Mesenchymal stem cell (in vitro differentiated cells and primary cell): Measurements from ENCODE around the gene TBL1X.

ENCODE experiments used
- DNase-seq: peaks from one replicate; pipeline ENCODE4 v3.0.0-alpha.2; 2013
- H2AFZ ChIP-seq: one replicate; pipeline ENCODE4 v1.6.1; 2013; ENCODE audit warnings: low read depth, mild to moderate bottlenecking, control low read depth, inconsistent platforms, low read length, moderate library complexity
- H2AK5ac ChIP-seq: 2 replicates; pipeline ENCODE4 v1.6.1; 2013; ENCODE audit warnings: low read length, moderate library complexity, mild to moderate bottlenecking, inconsistent platforms; ENCODE audit not compliant: severe bottlenecking
- H2BK120ac ChIP-seq: one replicate; pipeline ENCODE4 v1.6.1; 2013; ENCODE audit warnings: low read depth, mild to moderate bottlenecking, inconsistent platforms, low read length, moderate library complexity
- H2BK12ac ChIP-seq, 2 experiments: one replicate each; pipeline ENCODE4 v1.6.1; 2013; ENCODE audit warnings: inconsistent platforms in 2 of 2, low read length in 2 of 2, mild to moderate bottlenecking in 2 of 2, moderate library complexity in 2 of 2, control low read depth in 1 of 2
- H2BK15ac ChIP-seq: one replicate; pipeline ENCODE4 v1.6.1; 2013; ENCODE audit warnings: mild to moderate bottlenecking, low read depth, inconsistent platforms; ENCODE audit not compliant: poor library complexity, severe bottlenecking
- H2BK5ac ChIP-seq: 2 replicates; pipeline ENCODE4 v1.6.1; 2013; ENCODE audit warnings: low read depth, mild to moderate bottlenecking, low read length, control low read depth, inconsistent platforms; ENCODE audit not compliant: poor library complexity, severe bottlenecking
- H3K14ac ChIP-seq, 2 experiments: one replicate each; pipeline ENCODE4 v1.6.1; 2013; ENCODE audit warnings: inconsistent platforms in 2 of 2, low read length in 2 of 2, control low read depth in 1 of 2, mild to moderate bottlenecking in 1 of 2, moderate library complexity in 1 of 2
- H3K18ac ChIP-seq, 2 experiments: one replicate each; pipeline ENCODE4 v1.6.1; 2013; ENCODE audit warnings: inconsistent platforms in 2 of 2, low read length in 2 of 2, control low read depth in 1 of 2, low read depth in 1 of 2, mild to moderate bottlenecking in 1 of 2
- H3K23ac ChIP-seq, 2 experiments: one replicate each; pipeline ENCODE4 v1.6.1; 2013; ENCODE audit warnings: inconsistent platforms in 2 of 2, low read length in 2 of 2, mild to moderate bottlenecking in 2 of 2, moderate library complexity in 2 of 2, control low read depth in 1 of 2
- H3K27ac ChIP-seq: 2 replicates; pipeline ENCODE4 v1.5.1; 2013; ENCODE audit warnings: mild to moderate bottlenecking, moderate library complexity, low read length, control low read depth, inconsistent platforms; ENCODE audit not compliant: poor library complexity, severe bottlenecking
- H3K27me3 ChIP-seq, 2 experiments: 2 replicates each; pipeline versions ENCODE4 v1.6.1 to v1.7.0; 2013; ENCODE audit warnings: low read length in 2 of 2, mild to moderate bottlenecking in 2 of 2, moderate library complexity in 2 of 2, control low read depth in 1 of 2, inconsistent platforms in 1 of 2; ENCODE audit not compliant: control insufficient read depth in 1 of 2, insufficient read depth in 1 of 2
- H3K36me3 ChIP-seq, 2 experiments: 2 replicates each; pipeline versions ENCODE4 v1.6.1 to v1.7.0; 2013; ENCODE audit warnings: low read length in 2 of 2, control low read depth in 1 of 2, inconsistent platforms in 1 of 2, low read depth in 1 of 2, mild to moderate bottlenecking in 1 of 2; ENCODE audit not compliant: insufficient read depth in 2 of 2, control insufficient read depth in 1 of 2
- H3K4ac ChIP-seq, 2 experiments: one replicate each; pipeline ENCODE4 v1.6.1; 2013; ENCODE audit warnings: inconsistent platforms in 2 of 2, low read length in 2 of 2, mild to moderate bottlenecking in 2 of 2, moderate library complexity in 2 of 2, control low read depth in 1 of 2, low read depth in 1 of 2
- H3K4me1 ChIP-seq: 2 replicates; pipeline ENCODE4 v1.6.1; 2013; ENCODE audit warnings: low read depth, low read length, control low read depth; ENCODE audit not compliant: control insufficient read depth, insufficient read depth
- H3K4me2 ChIP-seq: 2 replicates; pipeline ENCODE4 v1.6.1; 2013; ENCODE audit warnings: low read length, mild to moderate bottlenecking, inconsistent platforms; ENCODE audit not compliant: poor library complexity, severe bottlenecking
- H3K4me3 ChIP-seq, 2 experiments: 2 replicates each; pipeline versions ENCODE4 v1.5.1 to v1.7.0; 2013; ENCODE audit warnings: low read length in 2 of 2, mild to moderate bottlenecking in 2 of 2, control low read depth in 1 of 2, low read depth in 1 of 2; ENCODE audit not compliant: insufficient read depth in 1 of 2
- H3K79me1 ChIP-seq: replicated peaks from 2 replicates; pipeline ENCODE4 v1.6.1; 2013; ENCODE audit warnings: mild to moderate bottlenecking, control low read depth, low read length, inconsistent platforms; ENCODE audit not compliant: poor library complexity, severe bottlenecking
- H3K9ac ChIP-seq: 2 replicates; pipeline ENCODE4 v1.7.0; 2013; ENCODE audit warnings: mild to moderate bottlenecking, low read length, moderate library complexity
- H3K9me3 ChIP-seq: 2 replicates; pipeline ENCODE4 v1.7.0; 2013; ENCODE audit warnings: mild to moderate bottlenecking, low read length; ENCODE audit not compliant: control insufficient read depth
- H4K8ac ChIP-seq: one replicate; pipeline ENCODE4 v1.6.1; 2013; ENCODE audit warnings: inconsistent platforms, mild to moderate bottlenecking, low read length, moderate library complexity
- H4K91ac ChIP-seq: one replicate; pipeline ENCODE4 v1.6.1; 2013; ENCODE audit warnings: mild to moderate bottlenecking, low read length, inconsistent platforms
- WGBS: methylation state at CpG from one replicate; pipeline ENCODE4 v1.1.7; 2013; ENCODE audit warnings: mixed read lengths; 5-methylcytosine and 5-hydroxymethylcytosine counted together

TBL1X gene

GRCh38 chrX:9775930-9776329 lies 311.1 kb downstream of the TBL1X start:
- Histone ChIP-seq H3K23ac (no peak overlapping the region), H2BK15ac (no peak overlapping the region), H3K9ac (no peak overlapping the region), H3K27ac (no peak overlapping the region), H3K36me3 (no peaks in the 10 kb centered on the region), H3K4me1 (no peaks in the 10 kb centered on the region), H3K4me3 (no peak overlapping the region), H2AK5ac (no peak overlapping the region), H2BK5ac (no peak overlapping the region), H3K18ac (no peak overlapping the region), H2BK120ac (no peak overlapping the region), H3K4me2 (no peak overlapping the region), H4K91ac (no peak overlapping the region), H3K4ac (no peak overlapping the region), H2BK12ac (no peak overlapping the region), H3K9me3 (no peaks in the 10 kb centered on the region), H3K14ac (no peak overlapping the region), H2AFZ (no peak overlapping the region), H3K79me1 (peaks cover 2% of the 10 kb centered on the region), H3K27me3 (peaks cover 0 to 3% of the 10 kb centered on the region in 2 experiments), H4K8ac (no peak overlapping the region)
- no peak for DNase-seq
- WGBS: 96% methylated on average over 8 of the region's 8 CpGs

- Histone ChIP-seq H3K23ac (no peak overlapping the region), H3K9ac (no peak overlapping the region), H2BK15ac (no peak overlapping the region), H4K8ac (no peak overlapping the region), H2BK5ac (no peak overlapping the region), H3K27ac (no peak overlapping the region), H2AFZ (no peak overlapping the region), H3K18ac (no peak overlapping the region), H2BK120ac (no peak overlapping the region), H3K9me3 (peaks cover 6% of the 10 kb centered on the region), H3K4ac (no peak overlapping the region), H3K4me2 (no peak overlapping the region), H3K4me1 (peaks cover 2% of the 10 kb centered on the region), H3K4me3 (no peak overlapping the region), H3K14ac (no peak overlapping the region), H3K36me3 (no peaks in the 10 kb centered on the region), H4K91ac (no peak overlapping the region), H2AK5ac (no peak overlapping the region), H3K79me1 (peaks cover 2% of the 10 kb centered on the region), H3K27me3 (peaks cover 0 to 17% of the 10 kb centered on the region in 2 experiments), H2BK12ac (no peak overlapping the region)
- 83% methylated on average over 3 of the region's 7 CpGs for WGBS
- DNase-seq: no peak
Measured at GRCh38 chrX:9781941-9782340, 317.1 kb downstream of the TBL1X start.

- Histone ChIP-seq H3K4me1 (peaks cover 5% of the 10 kb centered on the region), H2BK12ac (no peak overlapping the region), H2AK5ac (no peak overlapping the region), H2AFZ (no peak overlapping the region), H3K4me3 (no peak overlapping the region), H3K4ac (no peak overlapping the region), H3K36me3 (no peaks in the 10 kb centered on the region), H3K18ac (no peak overlapping the region), H2BK120ac (no peak overlapping the region), H3K23ac (no peak overlapping the region), H3K79me1 (no peaks in the 10 kb centered on the region), H3K14ac (no peak overlapping the region), H2BK15ac (no peak overlapping the region), H4K91ac (no peak overlapping the region), H3K9ac (no peak overlapping the region), H2BK5ac (no peak overlapping the region), H3K4me2 (no peak overlapping the region), H3K27ac (no peak overlapping the region), H4K8ac (no peak overlapping the region), H3K9me3 (peaks cover 6% of the 10 kb centered on the region), H3K27me3 (peaks cover 0 to 41% of the 10 kb centered on the region in 2 experiments)
- WGBS: 94% methylated on average over 8 of the region's 8 CpGs
- DNase-seq: no peak
Measured at GRCh38 chrX:9784332-9784731, 319.5 kb downstream of the TBL1X start.

GRCh38 chrX:9785254-9785943 lies 320.5 kb downstream of the TBL1X start:
- Histone ChIP-seq H2AFZ (peak overlapping the region; percentile 14), H2BK12ac (no peak overlapping the region)
- 38% methylated on average over 12 of the region's 58 CpGs for WGBS

More at GRCh38 chrX:9785254-9785943, 320.5 kb downstream of the TBL1X start:
- no peak overlapping the region for H3K27ac ChIP-seq
- no peak overlapping the region for H3K14ac ChIP-seq
- H2BK15ac ChIP-seq: peak overlapping the region; percentile 52
- peak overlapping the region; percentile 75 for H3K4me2 ChIP-seq
- H3K4ac ChIP-seq: no peak overlapping the region
- H3K79me1 ChIP-seq: no peaks in the 10 kb centered on the region
- H2BK120ac ChIP-seq: peak overlapping the region; percentile 61
- no peak overlapping the region for H4K91ac ChIP-seq
- H3K23ac ChIP-seq: no peak overlapping the region
- no peak overlapping the region for H3K9ac ChIP-seq
- DNase-seq: no peak
- peaks cover 6% of the 10 kb centered on the region for H3K9me3 ChIP-seq
- no peak overlapping the region for H2BK5ac ChIP-seq
- peak overlapping the region; percentile 21 to 52 for H3K18ac ChIP-seq
- H2AK5ac ChIP-seq: no peak overlapping the region
- H3K27me3 ChIP-seq: peaks cover 0 to 48% of the 10 kb centered on the region in 2 experiments
- H3K4me1 ChIP-seq: peaks cover 11% of the 10 kb centered on the region
- H3K36me3 ChIP-seq: no peaks in the 10 kb centered on the region
- peak overlapping the region; percentile 54 for H4K8ac ChIP-seq
- H3K4me3 ChIP-seq: peak overlapping the region in 1 of 2 experiments; percentile 79
